ENCODE measurements around the gene MCCC1. TPM values are rescaled to one million over a fixed set of nuclear protein-coding genes. Genes with fewer than 3 reads are reported as not detected.

The MCCC1 gene
- total and polyA plus RNA-seq, 2 of the 13 experiments (the other 11 are each of a cell fraction or from before 2014, with no cell fraction given), result 11.7 to 30.1 TPM

- Histone ChIP-seq H3K27me3 (ENCODE audit: control insufficient read depth in 1 of 2, insufficient read depth in 2 of 2, low read length in 2 of 2) (0 out of 5 replicates have a peak, but pooled peaks cover 0 to 1% of the 10 kb centered on the region in 2 experiments), H3K79me2 (ENCODE audit: insufficient read depth, low read length) (peaks cover 57% of the 10 kb centered on the region), H3K9ac (ENCODE audit: insufficient read depth, low read depth, low read length) (no peak overlapping the region), H3K36me3 (replicated peaks in 1 of 2; ENCODE audit: control insufficient read depth in 1 of 2, insufficient read depth in 2 of 2, low read length in 2 of 2) (no peaks in the 10 kb centered on the region), H3K4me2 (ENCODE audit: low read depth, low read length) (no peak overlapping the region), H2AFZ (ENCODE audit: low read length) (no peak overlapping the region), H3K27ac (ENCODE audit: extremely low read length, insufficient read depth, low read length) (no peak overlapping the region), H3K4me1 (ENCODE audit: insufficient read depth, low read length) (peaks cover 41% of the 10 kb centered on the region), H3K4me3 (replicated peaks in 1 of 3; ENCODE audit: insufficient read depth in 1 of 3, low read depth in 2 of 3, low read length in 3 of 3) (no peak overlapping the region), H3K9me3 (ENCODE audit: low read length) (no peaks in the 10 kb centered on the region), H4K20me1 (ENCODE audit: insufficient read depth, low read length) (no peaks in the 10 kb centered on the region; the same call in 1 of the 2 replicates)
- CTCF ChIA-PET (ENCODE audit: low intra/inter-chr PET ratio, low total read pairs), result no interaction called here
- in situ Hi-C loops (cut with HindIII; ENCODE audit: extremely low pct_ligation_motif_present, low pct_unique_long_range_greater_than_20kb) (no loop called here), intact Hi-C loops (cut with micrococcal nuclease; ENCODE audit: unreplicated experiment) (no loop called here)
- no peak for TF ChIP-seq ZNF460 (CRISPR knock-in tag; IDR thresholded peaks at IDR 0.05; ENCODE audit: borderline replicate concordance)
- TF ChIP-seq MBNL3 (CRISPR knock-in tag; conservative IDR thresholded peaks at IDR 0.05), result no peak
- TF ChIP-seq SP1 (IDR thresholded peaks at IDR 0.05), result no peak
- TF ChIP-seq SP1 (CRISPR knock-in tag; IDR thresholded peaks at IDR 0.05), result no peak
- no peak for TF ChIP-seq ZNF256 (CRISPR knock-in tag; conservative IDR thresholded peaks at IDR 0.05)
- ATAC-seq (no peak), DNase-seq (ENCODE audit: low spot score) (no peak), FAIRE-seq (no peak)
- no TSS peak for BruUV-seq (replicated peaks)
- POLR2A ChIA-PET, result interaction anchor here (3.0 kb wide), 1 partner anchor 10 kb away, joined by 10 read pairs; no protein-coding TSS in a partner anchor
Measured at GRCh38 chr3:182969277-182969676, 130.0 kb downstream of the MCCC1 start.

GRCh38 chr3:182967218-182968204 is 131.8 kb downstream of the MCCC1 start:
- H3K9ac ChIP-seq (ENCODE audit: insufficient read depth, low read depth, low read length), result no peak overlapping the region
- ChIA-PET POLR2A (no interaction called here), CTCF (ENCODE audit: low intra/inter-chr PET ratio, low total read pairs) (no interaction called here)
- 0 out of 2 replicates have a peak, but pooled peaks have one; percentile 20 for TF ChIP-seq ZNF121 (CRISPR knock-in tag; IDR thresholded peaks at IDR 0.05)
- no peak for TF ChIP-seq GATAD1 (CRISPR knock-in tag; IDR thresholded peaks at IDR 0.05)
- FAIRE-seq (no peak), DNase-seq (ENCODE audit: low spot score) (no peak), ATAC-seq (no peak)
- H3K9me3 ChIP-seq (ENCODE audit: low read length), result no peaks in the 10 kb centered on the region
- intact Hi-C loops (cut with micrococcal nuclease; ENCODE audit: unreplicated experiment) (no loop called here), in situ Hi-C loops (cut with HindIII; ENCODE audit: extremely low pct_ligation_motif_present, low pct_unique_long_range_greater_than_20kb) (no loop called here)
- no peak overlapping the region for H3K4me2 ChIP-seq (ENCODE audit: low read depth, low read length)
- H3K79me2 ChIP-seq (ENCODE audit: insufficient read depth, low read length), result peaks cover 50% of the 10 kb centered on the region
- no peak overlapping the region for H3K27ac ChIP-seq (ENCODE audit: extremely low read length, insufficient read depth, low read length)
- H3K27me3 ChIP-seq (ENCODE audit: control insufficient read depth in 1 of 2, insufficient read depth in 2 of 2, low read length in 2 of 2), result 0 out of 5 replicates have a peak, but pooled peaks cover 0 to 1% of the 10 kb centered on the region in 2 experiments
- no peak overlapping the region for H2AFZ ChIP-seq (ENCODE audit: low read length)
- peaks cover 2 to 4% of the 10 kb centered on the region in 2 experiments; a peak in 3 of 5 replicates for H3K36me3 ChIP-seq (replicated peaks in 1 of 2; ENCODE audit: control insufficient read depth in 1 of 2, insufficient read depth in 2 of 2, low read length in 2 of 2)
- BruUV-seq (replicated peaks), result no TSS peak
- H4K20me1 ChIP-seq (ENCODE audit: insufficient read depth, low read length), result no peaks in the 10 kb centered on the region; the same call in 1 of the 2 replicates
- WGBS (ENCODE audit: low lambda C conversion rate), result 96% methylated on average over 6 of the region's 6 CpGs
- peaks cover 40% of the 10 kb centered on the region for H3K4me1 ChIP-seq (ENCODE audit: insufficient read depth, low read length)
- H3K4me3 ChIP-seq (replicated peaks in 1 of 3; ENCODE audit: insufficient read depth in 1 of 3, low read depth in 2 of 3, low read length in 3 of 3), result no peak overlapping the region

All from HepG2 (cell line).